Measurements from ENCODE around the gene SPATA13. TPM values are rescaled to one million over a fixed set of nuclear protein-coding genes. Genes with fewer than 3 reads are reported as not detected.
A peak's percentile ranks its signal among the peaks of the same experiment; 100 is the strongest.
"Not testable (repeated sequence)": the region's sequence is repeated elsewhere in the genome, so short reads cannot be mapped to it uniquely, and the experiment has no call there.

SPATA13 gene
- total RNA-seq, 1 experiment from 2014 or later: 7.7 TPM

- no peak for DNase-seq (ENCODE audit: low read depth)
Observed at GRCh38 chr13:24194447-24194846, 33.9 kb downstream of the SPATA13 start.

- no peak for DNase-seq (ENCODE audit: low read depth)
Observed at GRCh38 chr13:24195626-24196025, 35.1 kb downstream of the SPATA13 start.

- no peak for DNase-seq (ENCODE audit: low read depth)
Observed at GRCh38 chr13:24196593-24197197, 36.2 kb downstream of the SPATA13 start.

- DNase-seq (ENCODE audit: low read depth): no peak
Observed at GRCh38 chr13:24199016-24199415, 38.5 kb downstream of the SPATA13 start.

GRCh38 chr13:24202215-24202614 is 41.7 kb downstream of the SPATA13 start:
- DNase-seq (ENCODE audit: low read depth): no peak

GRCh38 chr13:24203273-24203672 is 42.8 kb downstream of the SPATA13 start:
- DNase-seq (ENCODE audit: low read depth): no peak

GRCh38 chr13:24203811-24204210 is 43.3 kb downstream of the SPATA13 start:
- DNase-seq (ENCODE audit: low read depth): no peak

- not testable (repeated sequence) for DNase-seq (ENCODE audit: low read depth)
Observed at GRCh38 chr13:24205076-24205475, 44.6 kb downstream of the SPATA13 start.

GRCh38 chr13:24207841-24208667 is 47.5 kb downstream of the SPATA13 start:
- DNase-seq (ENCODE audit: low read depth): peak; percentile 82

- no peak for DNase-seq (ENCODE audit: low read depth)
Observed at GRCh38 chr13:24209138-24209537, 48.6 kb downstream of the SPATA13 start.

- DNase-seq (ENCODE audit: low read depth): no peak
Observed at GRCh38 chr13:24212254-24212653, 51.7 kb downstream of the SPATA13 start.

GRCh38 chr13:24212674-24213073 is 52.2 kb downstream of the SPATA13 start:
- no peak for DNase-seq (ENCODE audit: low read depth)

- DNase-seq (ENCODE audit: low read depth): no peak
Observed at GRCh38 chr13:24213932-24214331, 53.4 kb downstream of the SPATA13 start.

GRCh38 chr13:24214528-24214927 is 54.0 kb downstream of the SPATA13 start:
- no peak for DNase-seq (ENCODE audit: low read depth)

- no peak for DNase-seq (ENCODE audit: low read depth)
Observed at GRCh38 chr13:24215126-24215525, 54.6 kb downstream of the SPATA13 start.

- DNase-seq (ENCODE audit: low read depth): no peak
Observed at GRCh38 chr13:24215732-24216131, 55.2 kb downstream of the SPATA13 start.

- DNase-seq (ENCODE audit: low read depth): no peak
Observed at GRCh38 chr13:24216176-24216575, 55.7 kb downstream of the SPATA13 start.

GRCh38 chr13:24216779-24217178 is 56.3 kb downstream of the SPATA13 start:
- not testable (repeated sequence) for DNase-seq (ENCODE audit: low read depth)

- DNase-seq (ENCODE audit: low read depth): no peak
Observed at GRCh38 chr13:24217601-24218281, 57.2 kb downstream of the SPATA13 start.

GRCh38 chr13:24218338-24218737 is 57.8 kb downstream of the SPATA13 start:
- DNase-seq (ENCODE audit: low read depth): no peak

- DNase-seq (ENCODE audit: low read depth): no peak
Observed at GRCh38 chr13:24218977-24219376, 58.5 kb downstream of the SPATA13 start.

GRCh38 chr13:24220086-24220703 is 59.7 kb downstream of the SPATA13 start:
- peak; percentile 70 for DNase-seq (ENCODE audit: low read depth)

Measured in HT1080 (cell line).